Measurements from ENCODE around the gene GCNT1.

GCNT1 gene

GRCh38 chr9:76516350-76516749 lies 57.4 kb downstream of the GCNT1 start:
- H3K27ac ChIP-seq (ENCODE audit: low read depth, low read length): no peak overlapping the region
- no peak overlapping the region for H2BK12ac ChIP-seq (ENCODE audit: low read length)
- H3K23ac ChIP-seq (ENCODE audit: low read length): no peak overlapping the region
- H3K9me3 ChIP-seq (ENCODE audit: insufficient read depth, low read depth, low read length): no peaks in the 10 kb centered on the region
- no peaks in the 10 kb centered on the region for H3K4me1 ChIP-seq (ENCODE audit: control insufficient read depth in 1 of 2, insufficient read depth in 2 of 2, low read length in 2 of 2)
- WGBS (ENCODE audit: extremely low coverage, insufficient coverage, insufficient read length): no CpG with 5 or more reads among the region's 6 CpGs
- H3K4me2 ChIP-seq (ENCODE audit: low read length): no peak overlapping the region
- no peak overlapping the region for H2AFZ ChIP-seq (ENCODE audit: insufficient read depth, low read length, poor library complexity)
- no peaks in the 10 kb centered on the region for H3K79me1 ChIP-seq (ENCODE audit: low read length)
- no peak overlapping the region for H3K4ac ChIP-seq (ENCODE audit: low read depth, low read length)
- no peak overlapping the region for H3K14ac ChIP-seq (ENCODE audit: low read length)
- H3K4me3 ChIP-seq (ENCODE audit: low read depth, low read length): no peak overlapping the region
- H2AK5ac ChIP-seq (ENCODE audit: low read length): no peak overlapping the region
- no peak overlapping the region for H4K91ac ChIP-seq (ENCODE audit: low read depth, low read length)
- H3K36me3 ChIP-seq (ENCODE audit: control insufficient read depth in 1 of 2, insufficient read depth in 2 of 2, low read length in 2 of 2): no peaks in the 10 kb centered on the region
- peak in 1 of 2 donors; percentile 15 for DNase-seq
- no peak overlapping the region for H4K8ac ChIP-seq (ENCODE audit: low read depth, low read length)
- H2BK5ac ChIP-seq (ENCODE audit: low read depth, low read length, poor library complexity): no peak overlapping the region
- no peak overlapping the region for H4K12ac ChIP-seq (ENCODE audit: low read depth, low read length)
- H3K18ac ChIP-seq (ENCODE audit: low read length): no peak overlapping the region
- H3K79me2 ChIP-seq (ENCODE audit: control insufficient read depth, insufficient read depth, low read length, poor library complexity): no peaks in the 10 kb centered on the region
- no peak overlapping the region for H3K9ac ChIP-seq (ENCODE audit: low read length)
- H2BK120ac ChIP-seq (ENCODE audit: insufficient read depth, low read length, poor library complexity): no peak overlapping the region
- no peaks in the 10 kb centered on the region for H3K27me3 ChIP-seq (ENCODE audit: insufficient read depth, low read length)

DNA sequence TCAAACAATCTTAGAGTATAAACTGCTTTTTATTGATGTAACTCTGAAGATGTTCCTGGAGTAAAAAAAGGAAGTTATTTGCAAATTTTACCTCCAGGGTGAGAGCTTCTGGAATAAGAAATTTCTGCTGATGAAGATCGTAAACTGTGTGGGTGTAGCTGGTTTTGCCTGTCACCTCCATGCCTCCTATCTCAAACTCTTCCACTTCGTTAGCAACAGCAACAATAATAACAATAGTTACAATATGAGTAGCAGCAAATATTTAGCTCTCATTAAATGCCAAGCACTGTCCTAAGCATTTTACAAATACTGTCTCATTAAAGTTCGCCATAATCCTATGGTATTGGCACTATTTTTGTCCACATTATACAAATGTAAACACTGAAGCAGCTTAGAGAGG lies 57.9 kb downstream of the GCNT1 start:
- Histone ChIP-seq H2BK120ac (ENCODE audit: insufficient read depth, low read length, poor library complexity) (no peak overlapping the region), H4K8ac (ENCODE audit: low read depth, low read length) (no peak overlapping the region), H3K27me3 (ENCODE audit: insufficient read depth, low read length) (no peaks in the 10 kb centered on the region), H3K36me3 (ENCODE audit: control insufficient read depth in 1 of 2, insufficient read depth in 2 of 2, low read length in 2 of 2) (no peaks in the 10 kb centered on the region), H3K4me2 (ENCODE audit: low read length) (no peak overlapping the region), H4K91ac (ENCODE audit: low read depth, low read length) (no peak overlapping the region), H3K9me3 (ENCODE audit: insufficient read depth, low read depth, low read length) (no peaks in the 10 kb centered on the region), H2AK5ac (ENCODE audit: low read length) (no peak overlapping the region), H4K12ac (ENCODE audit: low read depth, low read length) (no peak overlapping the region), H3K4ac (ENCODE audit: low read depth, low read length) (no peak overlapping the region), H3K9ac (ENCODE audit: low read length) (no peak overlapping the region), H3K18ac (ENCODE audit: low read length) (no peak overlapping the region), H2BK12ac (ENCODE audit: low read length) (no peak overlapping the region), H2BK5ac (ENCODE audit: low read depth, low read length, poor library complexity) (no peak overlapping the region), H3K79me1 (ENCODE audit: low read length) (no peaks in the 10 kb centered on the region), H3K4me3 (ENCODE audit: low read depth, low read length) (no peak overlapping the region), H3K27ac (ENCODE audit: low read depth, low read length) (no peak overlapping the region), H3K79me2 (ENCODE audit: control insufficient read depth, insufficient read depth, low read length, poor library complexity) (no peaks in the 10 kb centered on the region), H2AFZ (ENCODE audit: insufficient read depth, low read length, poor library complexity) (no peak overlapping the region), H3K14ac (ENCODE audit: low read length) (no peak overlapping the region), H3K23ac (ENCODE audit: low read length) (no peak overlapping the region), H3K4me1 (ENCODE audit: control insufficient read depth in 1 of 2, insufficient read depth in 2 of 2, low read length in 2 of 2) (no peaks in the 10 kb centered on the region)
- DNase-seq: no peak
- WGBS (ENCODE audit: extremely low coverage, insufficient coverage, insufficient read length): no CpG with 5 or more reads among the region's 3 CpGs

DNA sequence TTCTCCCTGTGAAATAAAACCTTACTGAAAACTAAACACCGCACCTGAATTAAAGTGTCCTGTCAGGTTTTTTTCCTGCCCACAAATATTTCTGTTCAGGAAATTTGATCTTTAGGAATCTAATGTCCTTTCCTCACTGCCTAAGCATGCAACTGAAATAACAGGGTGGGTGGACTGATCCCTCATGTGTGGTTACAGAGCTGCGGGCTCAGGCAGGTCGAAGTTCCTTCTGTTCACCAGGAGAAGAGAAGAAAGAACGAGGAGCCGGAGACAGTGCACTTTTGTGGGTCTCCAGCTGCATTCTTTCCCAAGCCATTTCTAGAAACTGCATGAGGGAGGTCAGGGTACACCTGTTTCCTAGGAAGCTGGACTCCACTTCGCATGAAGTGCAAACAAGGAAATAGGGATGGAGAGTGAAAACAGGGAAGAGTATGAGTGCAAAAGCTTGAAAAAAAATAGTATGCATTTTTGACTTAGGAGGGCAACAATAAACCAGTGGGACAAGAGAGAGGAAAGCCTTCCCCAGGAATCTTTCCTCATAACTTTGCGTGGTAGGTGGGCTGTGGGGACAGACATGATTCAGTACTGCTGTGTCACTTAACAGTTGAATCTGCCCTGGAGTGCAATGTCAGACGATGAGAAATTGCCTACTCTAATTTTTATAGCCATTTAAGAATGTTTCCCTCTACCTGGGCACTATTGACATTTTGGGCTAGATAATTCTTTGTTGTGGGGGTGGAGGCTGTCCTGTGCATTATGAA lies 60.3 kb downstream of the GCNT1 start:
- WGBS (ENCODE audit: extremely low coverage, insufficient coverage, insufficient read length): no CpG with 5 or more reads among the region's 8 CpGs
- Histone ChIP-seq H4K12ac (ENCODE audit: low read depth, low read length) (no peak overlapping the region), H2BK5ac (ENCODE audit: low read depth, low read length, poor library complexity) (no peak overlapping the region), H3K14ac (ENCODE audit: low read length) (peak overlapping the region; percentile 30), H3K79me2 (ENCODE audit: control insufficient read depth, insufficient read depth, low read length, poor library complexity) (no peaks in the 10 kb centered on the region), H2AK5ac (ENCODE audit: low read length) (no peak overlapping the region), H3K27me3 (ENCODE audit: insufficient read depth, low read length) (no peaks in the 10 kb centered on the region), H3K9me3 (ENCODE audit: insufficient read depth, low read depth, low read length) (no peaks in the 10 kb centered on the region), H3K9ac (ENCODE audit: low read length) (no peak overlapping the region), H2BK12ac (ENCODE audit: low read length) (no peak overlapping the region), H3K4ac (ENCODE audit: low read depth, low read length) (no peak overlapping the region), H3K4me2 (ENCODE audit: low read length) (no peak overlapping the region), H3K4me1 (ENCODE audit: control insufficient read depth in 1 of 2, insufficient read depth in 2 of 2, low read length in 2 of 2) (no peaks in the 10 kb centered on the region), H2AFZ (ENCODE audit: insufficient read depth, low read length, poor library complexity) (no peak overlapping the region), H2BK120ac (ENCODE audit: insufficient read depth, low read length, poor library complexity) (peak overlapping the region; percentile 21), H4K91ac (ENCODE audit: low read depth, low read length) (no peak overlapping the region), H3K18ac (ENCODE audit: low read length) (no peak overlapping the region), H3K23ac (ENCODE audit: low read length) (no peak overlapping the region), H3K27ac (ENCODE audit: low read depth, low read length) (peak overlapping the region; percentile 2), H4K8ac (ENCODE audit: low read depth, low read length) (no peak overlapping the region), H3K4me3 (ENCODE audit: low read depth, low read length) (no peak overlapping the region), H3K36me3 (ENCODE audit: control insufficient read depth in 1 of 2, insufficient read depth in 2 of 2, low read length in 2 of 2) (no peaks in the 10 kb centered on the region), H3K79me1 (ENCODE audit: low read length) (no peaks in the 10 kb centered on the region)
- peak; percentile 71 to 91 for DNase-seq

DNA sequence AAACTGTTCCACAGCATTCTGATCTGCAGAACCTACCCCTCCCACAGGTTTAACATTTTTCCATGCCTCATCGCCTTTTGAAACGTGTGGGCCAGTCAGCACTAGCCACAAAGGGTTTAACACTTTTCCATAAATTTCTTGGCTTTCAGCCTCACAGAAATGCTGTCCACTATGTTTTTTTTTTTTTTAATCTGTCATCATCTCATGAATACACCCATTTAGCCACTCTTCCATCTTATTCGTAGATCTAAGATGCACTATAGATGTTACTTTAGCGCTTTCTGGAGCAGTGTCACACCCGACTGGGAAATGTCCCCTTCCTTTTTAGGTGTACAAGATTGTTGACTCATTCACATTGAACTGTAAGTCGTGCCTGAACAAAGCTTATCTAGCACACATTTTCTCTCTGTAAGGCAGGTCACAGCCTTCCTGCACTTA lies 62.3 kb downstream of the GCNT1 start:
- Histone ChIP-seq H2AK5ac (ENCODE audit: low read length) (no peak overlapping the region), H3K4me3 (ENCODE audit: low read depth, low read length) (no peak overlapping the region), H2AFZ (ENCODE audit: insufficient read depth, low read length, poor library complexity) (no peak overlapping the region), H3K27me3 (ENCODE audit: insufficient read depth, low read length) (no peaks in the 10 kb centered on the region), H3K4ac (ENCODE audit: low read depth, low read length) (no peak overlapping the region), H3K4me2 (ENCODE audit: low read length) (no peak overlapping the region), H2BK5ac (ENCODE audit: low read depth, low read length, poor library complexity) (no peak overlapping the region), H4K91ac (ENCODE audit: low read depth, low read length) (no peak overlapping the region), H3K23ac (ENCODE audit: low read length) (no peak overlapping the region), H3K9ac (ENCODE audit: low read length) (no peak overlapping the region), H2BK12ac (ENCODE audit: low read length) (no peak overlapping the region), H3K79me1 (ENCODE audit: low read length) (no peaks in the 10 kb centered on the region), H3K27ac (ENCODE audit: low read depth, low read length) (no peak overlapping the region), H4K12ac (ENCODE audit: low read depth, low read length) (no peak overlapping the region), H3K79me2 (ENCODE audit: control insufficient read depth, insufficient read depth, low read length, poor library complexity) (no peaks in the 10 kb centered on the region), H3K9me3 (ENCODE audit: insufficient read depth, low read depth, low read length) (no peaks in the 10 kb centered on the region), H3K14ac (ENCODE audit: low read length) (no peak overlapping the region), H3K36me3 (ENCODE audit: control insufficient read depth in 1 of 2, insufficient read depth in 2 of 2, low read length in 2 of 2) (no peaks in the 10 kb centered on the region), H4K8ac (ENCODE audit: low read depth, low read length) (no peak overlapping the region), H3K18ac (ENCODE audit: low read length) (no peak overlapping the region), H2BK120ac (ENCODE audit: insufficient read depth, low read length, poor library complexity) (no peak overlapping the region), H3K4me1 (ENCODE audit: control insufficient read depth in 1 of 2, insufficient read depth in 2 of 2, low read length in 2 of 2) (no peaks in the 10 kb centered on the region)
- no CpG with 5 or more reads among the region's 6 CpGs for WGBS (ENCODE audit: extremely low coverage, insufficient coverage, insufficient read length)
- peak; percentile 25 to 80 for DNase-seq
